Parathyroid adenoma (tissue), 2 donors: ENCODE results near the gene MYH14.

ENCODE experiments used
- H2AFZ ChIP-seq: fragments of 300-600 bp; sonication (generic); one replicate; pipeline ENCODE4 v1.7.0; 2017; ENCODE audit warnings: antibody characterized with exemption, mild to moderate bottlenecking
- H3K27ac ChIP-seq: fragments of 300-600 bp; sonication (generic); one replicate; pipeline ENCODE4 v1.7.0; 2017
- H3K27me3 ChIP-seq: fragments of 300-600 bp; sonication (generic); one replicate; pipeline ENCODE4 v1.7.0; 2017; ENCODE audit warnings: low read length; ENCODE audit not compliant: control insufficient read depth, insufficient read depth
- H3K36me3 ChIP-seq: fragments of 300-600 bp; sonication (generic); one replicate; pipeline ENCODE4 v1.7.0; 2017; ENCODE audit warnings: low read length; ENCODE audit not compliant: control insufficient read depth, insufficient read depth
- H3K4me1 ChIP-seq: fragments of 300-600 bp; sonication (generic); one replicate; pipeline ENCODE4 v1.7.0; 2017; ENCODE audit warnings: control low read depth
- H3K4me2 ChIP-seq: fragments of 300-600 bp; sonication (generic); one replicate; pipeline ENCODE4 v1.7.0; 2017; ENCODE audit warnings: low read length
- H3K4me3 ChIP-seq: fragments of 300-600 bp; sonication (generic); one replicate; pipeline ENCODE4 v1.7.0; 2017; ENCODE audit warnings: low read depth, low read length
- H3K79me2 ChIP-seq: fragments of 300-600 bp; sonication (generic); one replicate; pipeline ENCODE4 v1.7.0; 2017; ENCODE audit warnings: control low read depth
- H3K9ac ChIP-seq: fragments of 300-600 bp; sonication (generic); one replicate; pipeline ENCODE4 v1.7.0; 2017; ENCODE audit warnings: mild to moderate bottlenecking
- H3K9me3 ChIP-seq: fragments of 300-600 bp; sonication (generic); one replicate; pipeline ENCODE4 v1.7.0; 2017; ENCODE audit warnings: low read length; ENCODE audit not compliant: control insufficient read depth
- TF ChIP-seq, protein P1 (sequence below): fragments of 300-600 bp; sonication (generic); IDR thresholded peaks from one replicate; pipeline ENCODE4 v1.7.0; 2017; ENCODE audit warnings: antibody characterized with exemption, mild to moderate bottlenecking
- donor health status: primary hyperparathyroidism.

Gene MYH14

DNA sequence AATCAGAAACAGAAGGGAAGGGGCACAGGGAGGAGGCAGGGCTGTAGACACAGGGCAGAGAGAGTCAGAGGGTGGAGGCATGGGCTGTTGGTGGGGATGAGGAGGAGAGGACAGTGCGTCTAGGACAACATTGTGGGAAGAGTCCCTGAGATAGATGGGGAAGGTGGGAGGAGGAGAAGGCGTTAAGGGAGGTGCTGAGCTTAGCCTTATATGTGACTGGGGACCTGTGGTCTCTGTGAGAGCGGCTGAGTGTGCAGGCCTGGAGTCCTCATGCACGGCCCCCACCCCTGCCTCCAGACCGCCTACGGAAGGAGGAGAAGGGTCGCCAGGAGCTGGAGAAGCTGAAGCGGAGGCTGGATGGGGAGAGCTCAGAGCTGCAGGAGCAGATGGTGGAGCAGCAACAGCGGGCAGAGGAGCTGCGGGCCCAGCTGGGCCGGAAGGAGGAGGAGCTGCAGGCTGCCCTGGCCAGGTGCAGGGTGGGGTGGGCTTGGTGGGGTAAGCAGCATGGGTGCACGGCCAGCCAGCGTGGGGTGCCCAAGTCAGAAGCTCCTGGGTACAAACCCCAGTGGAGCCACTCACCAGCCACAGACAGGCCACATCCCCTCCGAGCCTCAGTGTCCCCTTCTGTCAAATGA, 69.0 kb downstream of the MYH14 start:
- TF ChIP-seq, protein P1, sequence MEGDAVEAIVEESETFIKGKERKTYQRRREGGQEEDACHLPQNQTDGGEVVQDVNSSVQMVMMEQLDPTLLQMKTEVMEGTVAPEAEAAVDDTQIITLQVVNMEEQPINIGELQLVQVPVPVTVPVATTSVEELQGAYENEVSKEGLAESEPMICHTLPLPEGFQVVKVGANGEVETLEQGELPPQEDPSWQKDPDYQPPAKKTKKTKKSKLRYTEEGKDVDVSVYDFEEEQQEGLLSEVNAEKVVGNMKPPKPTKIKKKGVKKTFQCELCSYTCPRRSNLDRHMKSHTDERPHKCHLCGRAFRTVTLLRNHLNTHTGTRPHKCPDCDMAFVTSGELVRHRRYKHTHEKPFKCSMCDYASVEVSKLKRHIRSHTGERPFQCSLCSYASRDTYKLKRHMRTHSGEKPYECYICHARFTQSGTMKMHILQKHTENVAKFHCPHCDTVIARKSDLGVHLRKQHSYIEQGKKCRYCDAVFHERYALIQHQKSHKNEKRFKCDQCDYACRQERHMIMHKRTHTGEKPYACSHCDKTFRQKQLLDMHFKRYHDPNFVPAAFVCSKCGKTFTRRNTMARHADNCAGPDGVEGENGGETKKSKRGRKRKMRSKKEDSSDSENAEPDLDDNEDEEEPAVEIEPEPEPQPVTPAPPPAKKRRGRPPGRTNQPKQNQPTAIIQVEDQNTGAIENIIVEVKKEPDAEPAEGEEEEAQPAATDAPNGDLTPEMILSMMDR: no peak
- Histone ChIP-seq H3K4me2 (no peak overlapping the region), H3K9me3 (no peaks in the 10 kb centered on the region), H3K27me3 (no peaks in the 10 kb centered on the region), H3K79me2 (no peaks in the 10 kb centered on the region), H3K36me3 (no peaks in the 10 kb centered on the region), H3K27ac (no peak overlapping the region), H3K4me1 (no peaks in the 10 kb centered on the region), H2AFZ (no peak overlapping the region), H3K4me3 (no peak overlapping the region), H3K9ac (no peak overlapping the region)

DNA sequence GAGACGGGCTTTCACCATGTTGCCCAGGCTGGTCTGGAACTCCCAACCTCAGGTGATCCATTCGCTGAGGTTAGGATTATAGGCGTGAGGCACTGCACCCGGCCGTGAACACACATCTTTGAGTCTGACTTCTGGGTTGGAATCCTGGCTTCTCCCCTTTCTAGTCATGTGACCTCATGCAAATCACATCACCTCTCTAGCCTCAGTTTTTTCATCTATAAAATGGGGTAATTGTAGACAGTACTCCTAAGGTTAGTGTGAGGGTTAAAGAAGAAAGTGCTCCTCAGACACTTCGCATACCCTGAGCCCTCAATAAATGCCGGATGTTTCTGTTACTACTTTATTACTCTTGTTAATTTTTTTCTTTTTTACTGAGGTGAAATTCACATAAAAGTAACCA, 70.4 kb downstream of the MYH14 start:
- no peak overlapping the region for H3K27ac ChIP-seq
- H2AFZ ChIP-seq: no peak overlapping the region
- H3K9me3 ChIP-seq: no peaks in the 10 kb centered on the region
- H3K4me2 ChIP-seq: no peak overlapping the region
- H3K4me3 ChIP-seq: no peak overlapping the region
- H3K4me1 ChIP-seq: no peaks in the 10 kb centered on the region
- no peaks in the 10 kb centered on the region for H3K79me2 ChIP-seq
- H3K27me3 ChIP-seq: no peaks in the 10 kb centered on the region
- no peak overlapping the region for H3K9ac ChIP-seq
- no peaks in the 10 kb centered on the region for H3K36me3 ChIP-seq
- TF ChIP-seq, protein P1: no peak

DNA sequence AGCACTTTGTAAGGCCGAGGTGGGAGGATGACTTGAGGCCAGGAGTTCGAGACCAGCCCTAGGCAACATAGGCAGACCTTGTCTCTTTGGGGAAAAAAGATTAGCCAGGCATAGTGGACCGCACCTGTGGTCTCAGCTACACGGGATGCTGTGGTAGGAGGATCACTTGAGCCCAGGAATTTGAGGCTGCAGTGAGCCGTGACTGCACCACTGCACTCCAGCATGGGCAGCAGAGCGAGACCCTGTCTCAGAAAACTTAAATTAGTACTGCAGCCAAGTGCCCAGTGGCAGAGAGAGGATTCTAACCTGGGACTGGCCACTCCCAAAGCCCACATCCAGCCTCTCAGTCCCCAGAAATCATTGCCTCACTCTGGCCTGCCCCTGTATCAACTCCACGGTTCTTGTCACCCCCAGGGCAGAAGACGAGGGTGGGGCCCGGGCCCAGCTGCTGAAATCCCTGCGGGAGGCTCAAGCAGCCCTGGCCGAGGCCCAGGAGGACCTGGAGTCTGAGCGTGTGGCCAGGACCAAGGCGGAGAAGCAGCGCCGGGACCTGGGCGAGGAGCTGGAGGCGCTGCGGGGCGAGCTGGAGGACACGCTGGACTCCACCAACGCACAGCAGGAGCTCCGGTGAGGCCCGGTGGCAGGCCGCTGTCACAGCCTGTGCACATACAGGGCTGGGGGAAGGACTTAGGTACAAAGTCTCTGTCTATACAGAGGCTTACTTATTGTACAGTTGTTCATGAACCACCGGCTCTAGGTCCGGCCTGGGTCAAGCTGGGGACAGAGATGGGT, 72.4 kb downstream of the MYH14 start:
- no peak overlapping the region for H3K4me3 ChIP-seq
- TF ChIP-seq, protein P1: no peak
- H2AFZ ChIP-seq: no peak overlapping the region
- no peaks in the 10 kb centered on the region for H3K4me1 ChIP-seq
- H3K27ac ChIP-seq: no peak overlapping the region
- H3K36me3 ChIP-seq: no peaks in the 10 kb centered on the region
- H3K79me2 ChIP-seq: no peaks in the 10 kb centered on the region
- H3K9me3 ChIP-seq: no peaks in the 10 kb centered on the region
- no peak overlapping the region for H3K4me2 ChIP-seq
- no peak overlapping the region for H3K9ac ChIP-seq
- H3K27me3 ChIP-seq: no peaks in the 10 kb centered on the region

DNA sequence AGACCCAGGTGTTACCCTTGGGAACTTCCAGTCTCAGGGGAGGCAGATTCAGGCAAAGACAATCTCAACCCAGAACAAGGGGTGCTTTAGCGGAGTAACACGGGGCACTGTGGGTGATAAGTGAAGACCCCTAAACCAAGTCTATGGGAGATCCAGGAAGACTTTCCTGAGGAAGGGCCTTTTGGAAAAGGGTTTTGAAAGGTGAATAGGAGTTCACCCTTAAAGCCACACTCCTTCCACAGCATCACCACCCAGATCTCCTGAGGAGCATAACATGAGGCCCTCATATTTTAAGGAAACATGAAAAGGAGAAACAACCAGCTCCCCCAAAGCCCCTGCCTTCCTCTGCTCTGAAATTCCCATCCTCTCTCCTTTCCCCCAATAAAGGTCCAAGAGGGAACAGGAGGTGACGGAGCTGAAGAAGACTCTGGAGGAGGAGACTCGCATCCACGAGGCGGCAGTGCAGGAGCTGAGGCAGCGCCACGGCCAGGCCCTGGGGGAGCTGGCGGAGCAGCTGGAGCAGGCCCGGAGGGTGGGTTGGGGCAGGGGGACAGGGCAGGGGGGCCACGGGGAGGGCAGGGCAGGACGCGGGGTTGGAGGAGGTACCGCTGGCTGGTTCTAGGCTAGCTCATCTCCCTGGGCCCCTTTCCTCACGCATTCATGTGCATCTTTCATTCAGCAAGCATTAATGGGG, 73.1 kb downstream of the MYH14 start:
- TF ChIP-seq, protein P1: no peak
- H3K9ac ChIP-seq: no peak overlapping the region

More for the DNA sequence above, 73.1 kb downstream of the MYH14 start:
- no peaks in the 10 kb centered on the region for H3K79me2 ChIP-seq
- no peak overlapping the region for H3K4me3 ChIP-seq
- H3K36me3 ChIP-seq: no peaks in the 10 kb centered on the region
- H3K4me2 ChIP-seq: no peak overlapping the region
- H2AFZ ChIP-seq: no peak overlapping the region
- no peak overlapping the region for H3K27ac ChIP-seq
- H3K27me3 ChIP-seq: no peaks in the 10 kb centered on the region
- no peaks in the 10 kb centered on the region for H3K9me3 ChIP-seq
- H3K4me1 ChIP-seq: no peaks in the 10 kb centered on the region
